Mesodermal cell (in vitro differentiated cells): ENCODE measurements around the gene IFNL4.
"Not testable (repeated sequence)": the region's sequence is repeated elsewhere in the genome, so short reads cannot be mapped to it uniquely, and the experiment has no call there.

Experiments used
- H3K27ac ChIP-seq: 2 replicates; pipeline ENCODE4 v1.7.0; 2013; ENCODE audit warnings: mild to moderate bottlenecking, low read depth, low read length, moderate library complexity; ENCODE audit not compliant: severe bottlenecking
- H3K36me3 ChIP-seq: 2 replicates; pipeline ENCODE4 v1.7.1; 2013; ENCODE audit warnings: mild to moderate bottlenecking, low read length, moderate library complexity; ENCODE audit not compliant: control insufficient read depth, insufficient read depth
- H3K4me1 ChIP-seq: one replicate; pipeline ENCODE4 v1.7.1; 2013; ENCODE audit warnings: mild to moderate bottlenecking, low read length; ENCODE audit not compliant: insufficient read depth, control insufficient read depth, poor library complexity, severe bottlenecking
- H3K4me3 ChIP-seq: 2 replicates; pipeline ENCODE4 v1.7.0; 2013; ENCODE audit warnings: low read length, control low read depth, mild to moderate bottlenecking; ENCODE audit not compliant: insufficient read depth, poor library complexity, severe bottlenecking; ENCODE audit errors: extremely low read depth
- H3K9me3 ChIP-seq: 2 replicates; pipeline ENCODE4 v1.7.1; 2013; ENCODE audit warnings: mild to moderate bottlenecking, low read length, moderate library complexity; ENCODE audit not compliant: control insufficient read depth
- WGBS, 2 experiments: methylation state at CpG; one replicate each; pipeline ENCODE4 v1.1.5; 2013; ENCODE audit warnings: missing lambda C conversion rate in 2 of 2; ENCODE audit not compliant: insufficient coverage in 2 of 2; 5-methylcytosine and 5-hydroxymethylcytosine counted together

The IFNL4 gene

DNA sequence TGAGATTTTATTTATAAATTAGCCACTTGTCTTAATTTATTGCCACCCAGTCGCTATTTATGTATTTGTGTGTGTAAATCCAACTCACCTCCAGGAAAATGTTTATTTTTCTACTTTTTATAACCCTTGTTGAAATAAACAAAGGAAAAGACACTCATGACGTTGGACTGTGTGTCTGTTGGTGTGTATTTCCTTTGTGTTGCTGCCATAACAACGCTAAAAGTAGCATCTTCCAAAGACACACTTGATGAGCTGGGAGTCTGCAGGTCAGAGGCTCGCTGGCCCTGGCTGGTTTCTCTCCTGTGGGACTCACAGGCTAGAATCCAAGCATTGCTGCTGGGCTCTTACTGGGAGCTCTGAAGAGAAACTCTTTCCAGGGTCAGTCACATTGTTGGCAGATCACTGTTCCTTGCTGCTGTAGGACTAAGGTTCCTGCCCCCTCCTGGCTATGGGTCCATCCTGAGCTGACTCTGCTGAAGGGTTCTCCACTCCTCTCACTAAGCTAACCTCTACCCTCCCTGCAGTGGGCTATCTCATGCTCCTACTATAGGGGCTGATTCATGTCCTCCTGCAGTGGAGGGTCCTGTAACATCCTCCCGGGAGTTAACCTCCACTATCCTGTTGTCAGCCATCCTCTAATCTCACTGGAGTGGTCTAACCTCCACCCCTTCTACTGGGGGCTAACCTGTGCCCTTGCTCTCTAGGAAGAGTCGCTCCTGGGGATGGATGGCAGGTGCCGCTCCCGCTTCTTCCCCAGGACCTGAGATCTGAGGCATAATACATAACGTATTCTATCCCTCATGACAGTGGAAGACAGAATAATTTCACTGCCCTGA, 21.6 kb upstream of the IFNL4 start:
- Histone ChIP-seq H3K9me3 (no peaks in the 10 kb centered on the region), H3K4me3 (no peak overlapping the region), H3K27ac (no peak overlapping the region), H3K4me1 (peaks cover 5% of the 10 kb centered on the region), H3K36me3 (no peaks in the 10 kb centered on the region)
- WGBS, 2 experiments = 84 to 87% methylated on average over 7 to 8 of the region's 9 CpGs

DNA sequence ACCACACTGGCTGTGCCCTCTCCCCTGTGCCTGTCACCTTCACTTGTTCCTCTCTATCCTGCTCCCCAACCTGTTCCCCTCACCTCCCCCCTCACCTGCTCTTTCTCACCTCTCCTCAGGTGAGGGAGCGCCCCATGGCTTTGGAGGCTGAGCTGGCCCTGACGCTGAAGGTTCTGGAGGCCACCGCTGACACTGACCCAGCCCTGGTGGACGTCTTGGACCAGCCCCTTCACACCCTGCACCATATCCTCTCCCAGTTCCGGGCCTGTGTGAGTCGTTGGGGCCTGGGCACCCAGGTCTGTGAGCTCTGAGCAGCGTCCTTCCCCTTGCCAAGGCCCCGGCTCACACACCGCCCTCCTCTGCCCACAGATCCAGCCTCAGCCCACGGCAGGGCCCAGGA, 20.7 kb upstream of the IFNL4 start:
- not testable (repeated sequence) for H3K4me1 ChIP-seq, H3K9me3 ChIP-seq, H3K4me3 ChIP-seq, H3K36me3 ChIP-seq, H3K27ac ChIP-seq
- WGBS, 2 experiments = 55 to 76% methylated on average over 3 to 6 of the region's 10 CpGs

DNA sequence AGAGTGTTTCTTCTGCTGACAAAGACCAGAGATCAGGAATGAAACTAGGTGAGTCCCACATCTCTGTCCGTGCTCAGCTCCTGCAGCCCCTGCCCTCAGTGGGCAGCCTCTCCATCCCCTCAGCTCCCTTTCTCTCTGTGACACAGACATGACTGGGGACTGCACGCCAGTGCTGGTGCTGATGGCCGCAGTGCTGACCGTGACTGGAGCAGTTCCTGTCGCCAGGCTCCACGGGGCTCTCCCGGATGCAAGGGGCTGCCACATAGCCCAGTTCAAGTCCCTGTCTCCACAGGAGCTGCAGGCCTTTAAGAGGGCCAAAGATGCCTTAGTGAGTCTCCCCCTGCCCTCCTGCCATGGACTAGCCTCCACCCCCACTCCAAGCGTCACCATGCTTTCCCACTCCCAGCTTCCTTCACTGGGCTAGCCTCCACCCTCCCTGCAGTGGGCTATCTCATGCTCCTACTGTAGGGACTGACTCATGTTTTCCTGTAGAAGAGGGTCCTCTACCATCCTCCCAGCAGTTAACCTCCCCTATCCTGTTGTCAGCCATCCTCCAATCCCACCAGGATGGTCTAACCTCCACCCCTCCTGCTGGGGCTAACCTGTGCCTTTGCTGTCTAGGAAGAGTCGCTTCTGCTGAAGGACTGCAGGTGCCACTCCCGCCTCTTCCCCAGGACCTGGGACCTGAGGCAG, 20.0 kb upstream of the IFNL4 start:
- not testable (repeated sequence) for H3K27ac ChIP-seq, H3K36me3 ChIP-seq, H3K4me1 ChIP-seq, H3K9me3 ChIP-seq, H3K4me3 ChIP-seq
- 70 to 76% methylated on average over 2 to 6 of the region's 10 CpGs for WGBS, 2 experiments

DNA sequence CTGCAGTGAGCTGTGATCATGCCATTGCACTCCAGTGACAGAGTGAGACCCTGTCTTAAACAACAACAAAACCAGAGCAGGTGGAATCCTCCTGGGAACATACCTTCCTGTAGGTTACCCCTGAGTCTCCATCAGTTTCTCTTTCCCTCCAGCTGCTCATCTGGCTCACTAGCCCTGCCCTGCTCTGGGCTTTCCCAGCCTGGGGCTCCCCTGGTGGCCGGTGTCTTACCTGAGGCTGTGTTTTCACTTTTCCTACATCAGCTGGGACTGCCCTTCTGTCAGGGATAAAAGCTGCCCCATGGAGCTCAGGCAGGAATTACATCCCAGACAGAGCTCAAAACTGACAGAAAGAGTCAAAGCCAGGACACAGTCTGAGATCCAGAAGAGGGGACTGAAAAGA, 19.4 kb upstream of the IFNL4 start, which contains the start of gene IFNL2:
TSS of gene IFNL2 (plus strand) at position 312 of the 400 bp plus-strand sequence. CDS start 173 bp downstream, outside the sequence.
- H3K4me1 ChIP-seq, H3K27ac ChIP-seq, H3K4me3 ChIP-seq, H3K36me3 ChIP-seq, H3K9me3 ChIP-seq: not testable (repeated sequence)
- no CpG with 5 or more reads among the region's 1 CpG for WGBS, 2 experiments

DNA sequence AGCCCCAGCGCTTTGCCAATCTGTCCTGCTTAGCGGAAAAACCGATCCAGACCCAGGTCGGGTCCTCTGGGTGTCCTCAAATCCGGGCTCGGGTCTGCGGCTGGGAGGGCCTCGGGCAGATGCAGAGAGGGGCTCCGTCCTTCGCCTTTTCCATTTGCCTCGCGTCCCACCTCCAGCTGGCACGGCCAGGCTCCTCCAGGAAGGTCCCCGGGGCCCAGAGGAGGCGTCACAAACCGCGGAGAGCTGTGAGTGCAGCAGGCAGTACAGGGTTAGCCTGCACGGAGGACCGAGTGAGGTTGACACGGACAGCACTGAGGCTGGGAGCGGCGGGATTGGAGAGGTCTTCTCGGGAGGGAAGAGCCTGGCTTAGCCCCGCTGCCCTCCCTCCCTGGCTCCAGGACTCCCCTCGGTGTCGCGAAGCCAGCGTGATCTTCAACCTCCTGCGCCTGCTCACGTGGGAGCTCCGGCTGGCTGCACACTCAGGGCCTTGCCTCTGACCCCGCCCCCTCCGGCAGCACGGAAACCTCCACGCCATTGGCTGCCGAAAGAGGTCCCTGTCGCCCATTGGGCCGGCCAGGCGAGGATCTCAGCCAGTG, 16.8 kb upstream of the IFNL4 start:
- Histone ChIP-seq H3K36me3 (no peaks in the 10 kb centered on the region), H3K4me3 (no peak overlapping the region), H3K4me1 (peaks cover 9% of the 10 kb centered on the region), H3K9me3 (no peaks in the 10 kb centered on the region), H3K27ac (no peak overlapping the region)
- 39 to 42% methylated on average over 39 of the region's 39 CpGs for WGBS, 2 experiments

DNA sequence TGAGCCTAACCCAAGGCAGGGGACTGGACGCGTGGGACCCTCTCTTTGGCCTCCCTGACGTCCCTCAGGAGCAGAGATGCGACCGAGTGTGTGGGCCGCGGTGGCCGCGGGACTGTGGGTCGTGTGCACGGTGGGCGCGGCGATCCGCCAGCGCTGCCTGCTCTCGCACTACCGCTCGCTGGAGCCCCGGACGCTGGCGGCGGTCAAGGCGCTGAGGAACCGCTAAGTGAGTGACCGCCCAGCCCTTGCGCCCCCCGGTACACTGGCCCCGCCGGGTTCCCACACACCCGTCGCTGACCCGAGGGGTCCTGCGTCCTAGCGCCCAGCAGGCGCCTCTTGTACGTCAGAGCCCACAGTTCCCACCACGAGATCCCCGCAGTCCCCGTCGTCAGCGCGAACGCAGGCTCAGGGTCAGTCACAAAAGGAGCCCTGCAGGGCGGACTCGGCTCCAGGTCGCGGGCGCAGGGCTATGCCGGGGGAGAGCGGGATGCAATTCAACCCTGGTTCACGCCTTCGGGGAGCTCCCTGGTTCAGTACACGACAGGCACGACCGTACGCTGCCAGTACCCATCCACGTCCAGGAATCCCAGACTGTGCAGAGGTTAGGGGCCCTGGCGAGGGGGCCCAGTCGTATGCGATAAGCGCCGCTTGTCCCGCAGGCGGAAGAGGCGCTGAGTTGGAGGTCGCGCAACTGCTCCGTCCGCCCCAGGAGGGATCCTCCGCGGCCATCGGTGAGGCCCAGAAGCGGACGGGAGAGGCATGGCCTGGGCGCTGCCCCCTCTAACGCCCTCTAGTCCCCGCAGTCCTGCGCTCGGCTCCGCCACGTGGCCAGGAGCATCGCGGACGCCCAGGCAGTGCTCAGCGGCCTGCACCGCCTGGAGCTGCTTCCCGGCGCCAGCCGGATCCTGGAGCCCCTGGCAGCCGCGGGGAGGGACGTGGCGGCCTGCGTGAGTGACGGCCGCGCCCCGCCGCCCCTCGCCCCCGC, 15.9 kb upstream of the IFNL4 start:
- Histone ChIP-seq H3K27ac (no peak overlapping the region), H3K9me3 (no peaks in the 10 kb centered on the region), H3K36me3 (no peaks in the 10 kb centered on the region), H3K4me1 (peaks cover 4% of the 10 kb centered on the region), H3K4me3 (peak overlapping the region; percentile 8)
- 7% methylated on average over 76 to 102 of the region's 102 CpGs for WGBS, 2 experiments

DNA sequence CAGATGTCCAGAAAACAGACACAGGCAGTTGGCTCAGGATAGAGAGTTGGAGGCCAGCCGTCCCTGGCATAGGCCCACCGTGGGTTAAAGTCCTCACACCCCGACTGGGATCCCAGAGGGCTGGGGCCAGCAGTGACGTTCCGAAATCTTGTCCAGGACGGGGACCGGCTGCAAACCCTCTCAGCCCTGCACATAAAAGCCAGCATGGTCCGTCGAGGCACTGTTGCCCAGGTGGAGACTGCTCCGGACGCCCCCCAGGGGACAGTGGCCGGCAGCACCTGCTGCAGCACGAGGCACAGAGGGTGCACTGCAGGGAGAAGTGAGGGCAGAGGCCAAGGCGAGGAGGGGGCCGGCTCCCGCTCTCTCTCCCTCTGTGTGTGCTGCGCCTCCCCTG, 15.3 kb upstream of the IFNL4 start:
- H3K4me1 ChIP-seq = peaks cover 4% of the 10 kb centered on the region
- H3K4me3 ChIP-seq = no peak overlapping the region
- 19 to 22% methylated on average over 9 to 17 of the region's 17 CpGs for WGBS, 2 experiments

DNA sequence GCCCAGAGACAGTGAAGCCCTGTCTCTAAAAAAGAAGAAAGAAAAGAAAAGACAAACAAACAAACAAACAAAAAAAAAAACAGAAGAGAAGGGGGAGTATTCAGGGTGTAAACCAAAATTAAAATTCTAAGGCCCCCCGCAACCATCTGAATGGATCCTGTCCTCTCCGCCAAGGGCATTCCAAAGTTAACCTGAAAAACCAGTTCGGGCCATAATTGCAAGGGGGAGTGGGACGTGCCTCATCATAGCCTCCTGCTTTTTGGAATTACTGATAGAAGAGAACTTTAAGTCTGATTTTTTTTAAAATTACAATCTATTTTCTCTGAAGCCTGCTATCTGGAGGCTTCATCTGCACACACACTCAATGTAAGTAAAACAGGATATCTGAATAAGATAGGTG, 13.8 kb upstream of the IFNL4 start:
- 100% methylated on average over 2 to 3 of the region's 4 CpGs for WGBS, 2 experiments
- no peak overlapping the region for H3K4me3 ChIP-seq
- H3K27ac ChIP-seq = no peak overlapping the region
- H3K36me3 ChIP-seq = no peaks in the 10 kb centered on the region
- H3K9me3 ChIP-seq = no peaks in the 10 kb centered on the region
- H3K4me1 ChIP-seq = peaks cover 7% of the 10 kb centered on the region

More for the DNA sequence above, 15.3 kb upstream of the IFNL4 start:
- no peak overlapping the region for H3K27ac ChIP-seq
- no peaks in the 10 kb centered on the region for H3K9me3 ChIP-seq
- H3K36me3 ChIP-seq = no peaks in the 10 kb centered on the region

DNA sequence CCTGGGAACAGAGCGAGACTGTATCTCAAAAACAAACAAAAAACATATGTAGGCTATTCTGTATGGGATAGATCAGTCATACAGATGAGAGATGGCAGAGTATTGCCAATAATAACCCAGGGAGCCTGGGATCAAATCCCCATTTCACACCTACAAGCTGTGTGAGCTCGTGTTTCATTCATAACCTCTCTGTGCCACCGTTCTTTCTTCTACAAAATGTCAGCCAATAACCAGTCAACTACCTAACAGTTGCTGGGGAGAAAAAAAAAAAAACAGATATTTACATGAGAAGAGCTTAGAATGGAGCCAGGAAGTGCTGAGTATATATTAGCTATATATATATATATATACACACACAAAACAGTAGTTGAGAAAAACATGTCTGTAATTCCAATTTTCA, 13.0 kb upstream of the IFNL4 start:
- H3K36me3 ChIP-seq = no peaks in the 10 kb centered on the region
- no peaks in the 10 kb centered on the region for H3K9me3 ChIP-seq
- peaks cover 7% of the 10 kb centered on the region for H3K4me1 ChIP-seq
- H3K27ac ChIP-seq = no peak overlapping the region
- H3K4me3 ChIP-seq = no peak overlapping the region
- 67 to 80% methylated on average over 1 of the region's 3 CpGs for WGBS, 2 experiments

DNA sequence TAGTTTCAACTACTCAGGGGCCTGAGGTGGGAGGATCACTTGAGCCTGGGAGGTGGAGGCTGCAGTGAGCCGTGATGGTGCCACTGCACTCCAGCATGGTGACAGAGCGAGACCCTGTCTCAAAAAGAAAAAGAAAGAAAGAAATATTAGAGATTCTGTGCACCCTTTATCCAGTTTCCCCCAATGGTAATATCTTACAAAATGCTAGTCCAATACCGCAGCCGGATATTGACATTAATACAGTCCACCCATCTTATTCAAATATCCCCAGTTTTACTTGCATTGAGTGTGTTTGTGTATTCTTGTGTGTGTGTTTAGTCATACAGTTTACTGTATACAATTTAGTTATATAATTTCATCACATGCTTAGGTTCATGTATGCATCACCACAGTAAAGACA, 8.6 kb upstream of the IFNL4 start:
- Histone ChIP-seq H3K36me3 (no peaks in the 10 kb centered on the region), H3K4me1 (peaks cover 4% of the 10 kb centered on the region), H3K4me3 (no peak overlapping the region), H3K9me3 (no peaks in the 10 kb centered on the region), H3K27ac (no peak overlapping the region)
- 92% methylated on average over 2 of the region's 4 CpGs; no CpG with 5 or more reads in 1 of the 2 experiments for WGBS, 2 experiments
